ENCODE measurements around the gene WDCP.

WDCP gene

DNA sequence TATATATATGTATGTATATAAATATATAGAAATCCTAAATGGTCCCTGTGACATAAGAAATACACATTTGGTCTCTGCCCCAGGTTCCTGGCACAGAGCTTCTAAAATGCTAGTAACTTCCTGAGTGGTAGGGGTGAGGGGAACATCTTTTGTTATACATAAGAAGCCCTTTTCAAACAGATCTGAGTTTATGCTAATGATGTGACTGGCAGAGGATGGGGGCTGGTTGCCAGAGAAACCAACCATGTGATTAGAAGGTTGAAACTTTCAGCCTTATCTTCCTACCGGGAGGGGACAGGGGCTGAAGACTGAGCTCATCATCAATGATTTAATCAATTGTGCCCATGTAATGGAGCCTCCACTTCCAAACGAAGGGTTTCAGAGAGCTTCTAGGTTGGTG, 21.0 kb downstream of the WDCP start:
- H3K4me1 ChIP-seq (ENCODE audit: low read depth, poor library complexity, severe bottlenecking): no peaks in the 10 kb centered on the region
- H3K4me3 ChIP-seq (IDR thresholded peaks at IDR 0.05; ENCODE audit: insufficient read depth, low read depth, low read length): no peak overlapping the region
- no peak overlapping the region for H2AFZ ChIP-seq (ENCODE audit: low read depth)
- TF ChIP-seq, protein P1, sequence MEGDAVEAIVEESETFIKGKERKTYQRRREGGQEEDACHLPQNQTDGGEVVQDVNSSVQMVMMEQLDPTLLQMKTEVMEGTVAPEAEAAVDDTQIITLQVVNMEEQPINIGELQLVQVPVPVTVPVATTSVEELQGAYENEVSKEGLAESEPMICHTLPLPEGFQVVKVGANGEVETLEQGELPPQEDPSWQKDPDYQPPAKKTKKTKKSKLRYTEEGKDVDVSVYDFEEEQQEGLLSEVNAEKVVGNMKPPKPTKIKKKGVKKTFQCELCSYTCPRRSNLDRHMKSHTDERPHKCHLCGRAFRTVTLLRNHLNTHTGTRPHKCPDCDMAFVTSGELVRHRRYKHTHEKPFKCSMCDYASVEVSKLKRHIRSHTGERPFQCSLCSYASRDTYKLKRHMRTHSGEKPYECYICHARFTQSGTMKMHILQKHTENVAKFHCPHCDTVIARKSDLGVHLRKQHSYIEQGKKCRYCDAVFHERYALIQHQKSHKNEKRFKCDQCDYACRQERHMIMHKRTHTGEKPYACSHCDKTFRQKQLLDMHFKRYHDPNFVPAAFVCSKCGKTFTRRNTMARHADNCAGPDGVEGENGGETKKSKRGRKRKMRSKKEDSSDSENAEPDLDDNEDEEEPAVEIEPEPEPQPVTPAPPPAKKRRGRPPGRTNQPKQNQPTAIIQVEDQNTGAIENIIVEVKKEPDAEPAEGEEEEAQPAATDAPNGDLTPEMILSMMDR (conservative IDR thresholded peaks at IDR 0.05; ENCODE audit: low read depth, low read length): no peak
- H4K20me1 ChIP-seq (ENCODE audit: insufficient read depth): no peaks in the 10 kb centered on the region
- no peak overlapping the region for H3K4me2 ChIP-seq
- no peak overlapping the region for H3K9ac ChIP-seq
- H3K79me2 ChIP-seq (ENCODE audit: insufficient read depth, low read depth): no peaks in the 10 kb centered on the region
- no peaks in the 10 kb centered on the region for H3K27me3 ChIP-seq (ENCODE audit: insufficient read depth, low read depth)
- H3K36me3 ChIP-seq (ENCODE audit: insufficient read depth): no peaks in the 10 kb centered on the region
- H3K27ac ChIP-seq: no peak overlapping the region

DNA sequence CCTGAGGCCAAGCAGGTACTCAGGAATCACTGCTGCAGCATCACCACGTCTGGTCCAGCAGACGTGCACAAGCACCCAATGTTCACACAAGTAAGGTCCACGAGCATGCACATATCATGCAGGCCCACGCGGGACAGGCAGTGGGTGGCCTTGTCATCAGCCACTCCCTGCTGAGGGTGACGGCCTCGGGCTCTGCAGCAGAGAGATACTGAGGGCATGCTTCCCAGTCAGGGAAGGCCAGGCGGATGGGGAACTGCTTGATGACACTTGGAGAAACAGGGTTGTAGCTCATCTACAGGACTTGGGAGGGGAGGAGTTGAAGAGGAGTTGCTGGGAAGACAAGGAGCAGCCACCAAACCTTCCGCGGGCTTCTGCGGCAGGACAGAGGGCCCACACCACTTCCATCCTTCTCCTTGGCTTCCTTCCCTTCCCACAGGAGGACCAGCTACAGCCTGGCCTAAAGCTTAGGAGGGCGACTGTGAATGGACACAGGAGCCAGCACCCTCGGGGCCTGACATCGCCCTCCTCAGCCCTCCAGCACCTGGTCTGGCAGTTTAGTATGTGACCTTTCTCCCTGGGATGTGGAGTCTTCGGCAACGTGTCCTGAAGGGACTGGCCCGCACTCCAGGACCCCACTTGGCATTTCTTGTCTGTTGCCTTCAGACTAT, 22.1 kb downstream of the WDCP start:
- H3K4me2 ChIP-seq: no peak overlapping the region
- no peaks in the 10 kb centered on the region for H3K27me3 ChIP-seq (ENCODE audit: insufficient read depth, low read depth)
- no peak overlapping the region for H3K4me3 ChIP-seq (IDR thresholded peaks at IDR 0.05; ENCODE audit: insufficient read depth, low read depth, low read length)
- no peaks in the 10 kb centered on the region for H3K79me2 ChIP-seq (ENCODE audit: insufficient read depth, low read depth)
- H3K27ac ChIP-seq: no peak overlapping the region
- TF ChIP-seq, protein P1 (conservative IDR thresholded peaks at IDR 0.05; ENCODE audit: low read depth, low read length): no peak
- no peak overlapping the region for H3K9ac ChIP-seq
- no peak overlapping the region for H2AFZ ChIP-seq (ENCODE audit: low read depth)
- H3K4me1 ChIP-seq (ENCODE audit: low read depth, poor library complexity, severe bottlenecking): no peaks in the 10 kb centered on the region
- no peaks in the 10 kb centered on the region for H4K20me1 ChIP-seq (ENCODE audit: insufficient read depth)
- no peaks in the 10 kb centered on the region for H3K36me3 ChIP-seq (ENCODE audit: insufficient read depth)

DNA sequence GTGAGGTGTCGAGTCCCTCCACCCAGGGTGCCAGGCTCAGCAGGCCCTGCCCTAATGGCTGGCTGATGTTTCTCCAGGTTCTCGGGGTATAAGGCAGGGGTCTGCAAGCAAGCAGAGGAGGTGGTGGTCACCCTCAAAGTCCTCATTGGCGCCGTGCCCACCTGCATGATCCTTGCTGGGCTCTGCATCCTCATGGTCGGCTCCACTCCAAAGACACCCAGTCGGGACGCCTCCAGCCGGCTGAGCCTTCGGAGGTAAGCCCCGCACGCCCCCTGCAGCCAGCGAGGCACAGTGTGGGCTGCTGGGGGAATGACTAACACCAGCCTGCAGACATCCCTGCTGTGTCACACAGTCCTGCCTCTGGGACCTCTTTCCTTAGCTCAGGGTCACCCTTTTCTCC, 23.2 kb downstream of the WDCP start:
- Histone ChIP-seq H2AFZ (ENCODE audit: low read depth) (no peak overlapping the region), H3K27ac (no peak overlapping the region)
- TF ChIP-seq, protein P1 (conservative IDR thresholded peaks at IDR 0.05; ENCODE audit: low read depth, low read length): no peak

DNA sequence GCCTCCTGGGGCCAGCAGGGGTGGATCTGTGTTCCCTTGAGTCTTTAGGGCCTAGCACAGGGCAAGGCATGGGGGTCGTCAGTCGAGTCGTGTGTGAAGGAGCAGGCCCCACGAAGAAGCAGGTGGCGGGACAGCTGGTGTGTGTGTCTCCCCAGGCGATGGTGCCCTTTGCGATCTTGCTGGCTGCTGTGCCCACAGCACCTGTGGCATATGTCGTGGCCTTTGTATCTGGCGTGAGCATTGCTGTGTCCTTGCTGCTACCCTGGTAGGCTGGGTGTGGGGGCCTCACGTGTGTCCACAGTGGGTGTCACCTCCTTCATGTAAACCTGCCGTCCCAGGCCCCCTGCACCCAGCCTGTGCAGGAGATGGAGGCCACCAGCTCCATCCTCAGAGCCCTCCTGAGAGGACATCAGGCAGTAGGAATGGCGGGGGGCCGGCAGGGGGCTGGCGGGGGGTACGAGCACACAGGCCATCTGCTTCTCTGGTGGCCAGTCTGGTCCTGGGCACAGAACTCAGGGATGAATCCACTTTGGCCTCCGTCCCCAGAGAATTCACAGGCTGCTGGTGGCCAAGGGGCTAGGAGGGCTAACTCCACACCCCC, 24.1 kb downstream of the WDCP start:
- no peaks in the 10 kb centered on the region for H4K20me1 ChIP-seq (ENCODE audit: insufficient read depth)
- TF ChIP-seq, protein P1 (conservative IDR thresholded peaks at IDR 0.05; ENCODE audit: low read depth, low read length): no peak
- no peaks in the 10 kb centered on the region for H3K27me3 ChIP-seq (ENCODE audit: insufficient read depth, low read depth)
- H3K79me2 ChIP-seq (ENCODE audit: insufficient read depth, low read depth): no peaks in the 10 kb centered on the region
- no peak overlapping the region for H3K4me3 ChIP-seq (IDR thresholded peaks at IDR 0.05; ENCODE audit: insufficient read depth, low read depth, low read length)
- H3K4me1 ChIP-seq (ENCODE audit: low read depth, poor library complexity, severe bottlenecking): no peaks in the 10 kb centered on the region
- no peak overlapping the region for H3K9ac ChIP-seq
- H3K27ac ChIP-seq: no peak overlapping the region
- H2AFZ ChIP-seq (ENCODE audit: low read depth): no peak overlapping the region
- no peaks in the 10 kb centered on the region for H3K36me3 ChIP-seq (ENCODE audit: insufficient read depth)
- H3K4me2 ChIP-seq: no peak overlapping the region

More for the DNA sequence above, 23.2 kb downstream of the WDCP start:
- no peaks in the 10 kb centered on the region for H3K4me1 ChIP-seq (ENCODE audit: low read depth, poor library complexity, severe bottlenecking)
- H3K4me3 ChIP-seq (IDR thresholded peaks at IDR 0.05; ENCODE audit: insufficient read depth, low read depth, low read length): no peak overlapping the region
- H3K79me2 ChIP-seq (ENCODE audit: insufficient read depth, low read depth): no peaks in the 10 kb centered on the region
- no peak overlapping the region for H3K4me2 ChIP-seq
- no peaks in the 10 kb centered on the region for H4K20me1 ChIP-seq (ENCODE audit: insufficient read depth)
- H3K27me3 ChIP-seq (ENCODE audit: insufficient read depth, low read depth): no peaks in the 10 kb centered on the region
- H3K9ac ChIP-seq: no peak overlapping the region
- H3K36me3 ChIP-seq (ENCODE audit: insufficient read depth): no peaks in the 10 kb centered on the region
